IMR-90 (cell line): Measurements from ENCODE around the gene KDM1B. TPM values are rescaled to one million over a fixed set of nuclear protein-coding genes. Genes with fewer than 3 reads are reported as not detected.

Source experiments
- ATAC-seq: fragments of 200-7000 bp; cut with Tn5 transposase; 2 replicates; pipeline ENCODE4 v1.9.1; 2020; ENCODE audit warnings: low read depth, mild to moderate bottlenecking, moderate library complexity
- BruUV-seq: library from RNA; stranded (reverse); fragments of 400-500 nt; replicated peaks from 2 replicates; lab custom pipeline; 2021; lab: Mats Ljungman, UMichigan
- CTCF ChIA-PET: fragments of 300-600 bp; formaldehyde crosslinking; extraction: SDS; loops from one replicate; lab custom pipeline; 2021; ENCODE audit warnings: antibody characterized with exemption; lab: Yijun Ruan, JAX
- POLR2A ChIA-PET: fragments of 300-600 bp; sonication (Branson Sonifier 250); formaldehyde crosslinking; loops from one replicate; lab custom pipeline; 2022; ENCODE audit warnings: antibody characterized with exemption; ENCODE audit not compliant: unreplicated experiment; lab: Charles Lee
- DNase-seq: peaks from one replicate; pipeline ENCODE4 v3.0.0; 2013
- H2AFZ ChIP-seq: replicated peaks from 2 replicates; pipeline ENCODE3; 2013; ENCODE audit warnings: low read length, mild to moderate bottlenecking; ENCODE audit not compliant: poor library complexity
- H2AK5ac ChIP-seq: 2 replicates; pipeline ENCODE4 v1.6.1; 2013; ENCODE audit warnings: low read depth, low read length, inconsistent platforms
- H2AK9ac ChIP-seq: replicated peaks from 2 replicates; pipeline ENCODE3; 2013; ENCODE audit warnings: mild to moderate bottlenecking, low read depth, low read length, moderate library complexity; ENCODE audit not compliant: poor library complexity
- H2BK120ac ChIP-seq: 2 replicates; pipeline ENCODE4 v1.6.1; 2013; ENCODE audit warnings: low read depth, low read length, inconsistent platforms
- H2BK15ac ChIP-seq: 3 replicates; pipeline ENCODE4 v1.6.1; 2013; ENCODE audit warnings: low read depth, low read length, inconsistent platforms
- H2BK20ac ChIP-seq: 2 replicates; pipeline ENCODE4 v1.6.1; 2013; ENCODE audit warnings: low read depth, mild to moderate bottlenecking, inconsistent platforms, low read length, moderate library complexity
- H2BK5ac ChIP-seq: 2 replicates; pipeline ENCODE4 v1.6.1; 2013; ENCODE audit warnings: mild to moderate bottlenecking, low read depth, low read length, inconsistent platforms; ENCODE audit not compliant: poor library complexity, severe bottlenecking
- H3K14ac ChIP-seq: replicated peaks from 2 replicates; pipeline ENCODE4 v1.6.1; 2013; ENCODE audit warnings: low read depth, low read length, inconsistent platforms
- H3K18ac ChIP-seq: 2 replicates; pipeline ENCODE4 v1.6.1; 2013; ENCODE audit warnings: low read depth, low read length, control low read depth
- H3K23ac ChIP-seq: 2 replicates; pipeline ENCODE4 v1.6.1; 2013; ENCODE audit warnings: low read depth, low read length, inconsistent platforms
- H3K27ac ChIP-seq: 2 replicates; pipeline ENCODE4 v1.5.1; 2013; ENCODE audit warnings: mild to moderate bottlenecking, control low read depth, low read length; ENCODE audit not compliant: insufficient read depth
- H3K27me3 ChIP-seq: 2 replicates; pipeline ENCODE4 v1.6.1; 2013; ENCODE audit warnings: low read length; ENCODE audit not compliant: control insufficient read depth, insufficient read depth
- H3K36me3 ChIP-seq: 2 replicates; pipeline ENCODE4 v1.6.1; 2013; ENCODE audit warnings: low read length, mixed read lengths; ENCODE audit not compliant: control insufficient read depth, insufficient read depth
- H3K4ac ChIP-seq: 2 replicates; pipeline ENCODE4 v1.6.1; 2013; ENCODE audit warnings: low read depth, low read length, inconsistent platforms
- H3K4me1 ChIP-seq: 2 replicates; pipeline ENCODE4 v1.6.1; 2013; ENCODE audit warnings: low read length, mixed read lengths; ENCODE audit not compliant: control insufficient read depth, insufficient read depth
- H3K4me2 ChIP-seq: 2 replicates; pipeline ENCODE4 v1.6.1; 2013; ENCODE audit warnings: low read depth, mild to moderate bottlenecking, control low read depth, low read length, moderate library complexity
- H3K4me3 ChIP-seq: 2 replicates; pipeline ENCODE4 v1.5.1; 2013; ENCODE audit warnings: low read depth, mild to moderate bottlenecking, control low read depth, low read length, moderate library complexity; ENCODE audit not compliant: insufficient read depth
- H3K56ac ChIP-seq: 2 replicates; pipeline ENCODE4 v1.6.1; 2013; ENCODE audit warnings: low read length, inconsistent platforms; ENCODE audit not compliant: insufficient read depth; ENCODE audit errors: extremely low read depth
- H3K79me1 ChIP-seq, 2 experiments: 2 replicates each; pipeline ENCODE4 v1.6.1; 2013; ENCODE audit warnings: low read length in 2 of 2, inconsistent platforms in 1 of 2, low read depth in 1 of 2
- H3K9ac ChIP-seq: 2 replicates; pipeline ENCODE4 v1.6.1; 2013; ENCODE audit warnings: low read depth, low read length, control low read depth
- H3K9me1 ChIP-seq: 2 replicates; pipeline ENCODE4 v1.6.1; 2013; ENCODE audit warnings: low read length, inconsistent platforms; ENCODE audit not compliant: insufficient read depth
- H3K9me3 ChIP-seq: 2 replicates; pipeline ENCODE4 v1.6.1; 2013; ENCODE audit warnings: low read length; ENCODE audit not compliant: control insufficient read depth, insufficient read depth
- H4K20me1 ChIP-seq: 2 replicates; pipeline ENCODE4 v1.6.1; 2013; ENCODE audit warnings: low read length, inconsistent platforms; ENCODE audit not compliant: insufficient read depth
- H4K5ac ChIP-seq: 2 replicates; pipeline ENCODE4 v1.6.1; 2013; ENCODE audit warnings: mild to moderate bottlenecking, low read depth, low read length, control low read depth
- H4K8ac ChIP-seq, 2 experiments: 2 replicates each; pipeline ENCODE4 v1.6.1; 2013; ENCODE audit warnings: low read depth in 2 of 2, low read length in 2 of 2, control low read depth in 1 of 2, inconsistent platforms in 1 of 2
- H4K91ac ChIP-seq: 2 replicates; pipeline ENCODE4 v1.6.1; 2013; ENCODE audit warnings: low read depth, low read length, inconsistent platforms; ENCODE audit not compliant: insufficient read depth
- BHLHE40 ChIP-seq: fragments of 150-350 bp; IDR thresholded peaks from 2 replicates; pipeline ENCODE4 v1.6.1; 2016; ENCODE audit warnings: mild to moderate bottlenecking, low read depth, low read length
- CEBPB ChIP-seq: IDR thresholded peaks from 2 replicates; pipeline ENCODE4 v1.6.1; 2012; ENCODE audit warnings: low read depth, low read length, improper control_type of control experiment
- CTCF ChIP-seq: conservative IDR thresholded peaks from 2 replicates; pipeline ENCODE4 v1.5.1; 2012; ENCODE audit warnings: mild to moderate bottlenecking, low read depth, low read length, improper control_type of control experiment
- ELK1 ChIP-seq: fragments of 150-350 bp; IDR thresholded peaks from 2 replicates; pipeline ENCODE4 v1.6.1; 2016; ENCODE audit warnings: low read depth, mild to moderate bottlenecking, low read length, moderate library complexity, borderline replicate concordance
- FOS ChIP-seq: fragments of 150-350 bp; IDR thresholded peaks from 2 replicates; pipeline ENCODE4 v1.6.1; 2016; ENCODE audit warnings: low read depth, low read length
- MXI1 ChIP-seq: IDR thresholded peaks from 2 replicates; pipeline ENCODE4 v1.6.1; 2012; ENCODE audit warnings: low read depth, mild to moderate bottlenecking, low read length, moderate library complexity, borderline replicate concordance
- NFE2L2 ChIP-seq: fragments of 150-350 bp; IDR thresholded peaks from 2 replicates; pipeline ENCODE4 v1.6.1; 2016; ENCODE audit warnings: low read depth, mild to moderate bottlenecking, low read length
- POLR2A ChIP-seq: IDR thresholded peaks from 2 replicates; pipeline ENCODE4 v1.6.1; 2012; ENCODE audit warnings: mild to moderate bottlenecking, low read depth, low read length
- RCOR1 ChIP-seq: IDR thresholded peaks from 2 replicates; pipeline ENCODE4 v1.6.1; 2012; ENCODE audit warnings: mild to moderate bottlenecking, low read length, improper control_type of control experiment; ENCODE audit not compliant: insufficient replicate concordance
- RFX5 ChIP-seq: IDR thresholded peaks from 2 replicates; pipeline ENCODE4 v1.8.0; 2012; ENCODE audit warnings: low read depth, mild to moderate bottlenecking, low read length, moderate library complexity
- USF2 ChIP-seq: fragments of 150-350 bp; IDR thresholded peaks from 2 replicates; pipeline ENCODE4 v1.6.1; 2017; ENCODE audit warnings: mild to moderate bottlenecking, antibody characterized with exemption, low read length, low read depth
- WGBS, 2 experiments: methylation state at CpG; one replicate each; pipeline versions ENCODE4 v1.1.5 to v1.1.7; 2013; ENCODE audit warnings: missing lambda C conversion rate in 2 of 2; ENCODE audit not compliant: insufficient read length in 1 of 2; ENCODE audit errors: extremely low coverage in 2 of 2; 5-methylcytosine and 5-hydroxymethylcytosine counted together
- dilution Hi-C: fragments of 300-500 bp; cut with HindIII; formaldehyde crosslinking; loops from one replicate; pipeline ENCODE4 v1.14.3; 2018; ENCODE audit warnings: low sequenced_read_pairs; ENCODE audit not compliant: unreplicated experiment
- in situ Hi-C: fragments of 300-500 bp; cut with MboI; formaldehyde crosslinking; loops from 3 replicates; pipeline ENCODE4 v1.14.3; 2019; ENCODE audit warnings: low sequenced_read_pairs, inconsistent platforms, mixed read lengths
- intact Hi-C: fragments of 100-400 bp; cut with micrococcal nuclease; formaldehyde crosslinking; loops from 2 replicates; pipeline ENCODE4 v1.10.0; 2022
- polyA plus RNA-seq, 3 experiments: library from polyadenylated mRNA; depleted of rRNA; stranded (reverse); fragments of >200 nt; gene quantifications; 2 replicates each; pipeline ENCODE4 v1.2.3, GENCODE V29; 2012; ENCODE audit warnings: low replicate concordance in 1 of 3
- total RNA-seq: library from RNA; depleted of rRNA; stranded (reverse); fragments of >200 nt; gene quantifications from 2 replicates; pipeline ENCODE4 v1.2.3, GENCODE V29; 2012

Gene KDM1B
- total and polyA plus RNA-seq, 2 of the 4 experiments (the other 2 are of a cell fraction): 13.2 to 16.7 TPM

- TF ChIP-seq RFX5 (no peak), FOS (no peak)
These were observed 109.1 kb downstream of the KDM1B start, which contains the start of gene DEK (continued) for GRCh38 chr6:18264219-18264922.

- dilution Hi-C loops (no loop called here), intact Hi-C loops (loop anchor here (1.0 to 10.0 kb wide), 4 partner anchors 44 to 1943 kb away; partner anchors contain the start of gene KIF13A), in situ Hi-C loops (no loop called here)
- peak overlapping the region; percentile 81; the same call in 1 of the 2 replicates for H4K5ac ChIP-seq
- H2AFZ ChIP-seq: peak overlapping the region; percentile 92
- peaks cover 28% of the 10 kb centered on the region for H4K20me1 ChIP-seq
- no peaks in the 10 kb centered on the region; the same call in 1 of the 2 replicates for H3K9me3 ChIP-seq
- ATAC-seq (no peak), DNase-seq (no peak)
- POLR2A ChIA-PET: no interaction called here
- CTCF ChIA-PET: no interaction called here
- BruUV-seq: no TSS peak
- H3K4me2 ChIP-seq: peak overlapping the region; percentile 90
- peaks cover 3% of the 10 kb centered on the region; the same call in 1 of the 2 replicates for H3K9me1 ChIP-seq
- peak overlapping the region; percentile 33 for H3K27ac ChIP-seq
- H3K56ac ChIP-seq: peak overlapping the region; percentile 86
- H4K91ac ChIP-seq: peak overlapping the region; percentile 84
- peak overlapping the region; percentile 75; the same call in 1 of the 2 replicates for H2BK20ac ChIP-seq
- peak overlapping the region; percentile 86; the same call in 2 of the 3 replicates for H2BK15ac ChIP-seq
- H3K27me3 ChIP-seq: no peaks in the 10 kb centered on the region; the same call in 1 of the 2 replicates
- peak overlapping the region; percentile 88 for H2AK9ac ChIP-seq
- peak overlapping the region; percentile 72 for H3K9ac ChIP-seq
- H3K18ac ChIP-seq: peak overlapping the region; percentile 59; the same call in 1 of the 2 replicates
- peak overlapping the region; percentile 62 to 96 for H4K8ac ChIP-seq
- H3K4ac ChIP-seq: peak overlapping the region; percentile 82
- no CpG with 5 or more reads among the region's 11 CpGs for WGBS, 2 experiments
- H3K79me1 ChIP-seq: peaks cover 0 to 20% of the 10 kb centered on the region in 2 experiments; a peak in 1 of 4 replicates
- H2AK5ac ChIP-seq: peak overlapping the region; percentile 42; the same call in 1 of the 2 replicates
- peak overlapping the region; percentile 84; the same call in 1 of the 2 replicates for H3K14ac ChIP-seq
- H3K4me1 ChIP-seq: peaks cover 15% of the 10 kb centered on the region
- peak overlapping the region; percentile 73 for H2BK120ac ChIP-seq
- peak overlapping the region; percentile 98 for H3K4me3 ChIP-seq
- peaks cover 3% of the 10 kb centered on the region; the same call in 1 of the 2 replicates for H3K36me3 ChIP-seq
- H2BK5ac ChIP-seq: peak overlapping the region; percentile 59
- H3K23ac ChIP-seq: peak overlapping the region; percentile 92
- TF ChIP-seq BHLHE40 (no peak), RFX5 (no peak), POLR2A (no peak), RCOR1 (no peak), ELK1 (no peak), CEBPB (no peak), CTCF (no peak), MXI1 (no peak), NFE2L2 (no peak), USF2 (no peak)
These were observed 109.7 kb downstream of the KDM1B start for GRCh38 chr6:18264923-18265377.
